H1 (cell line): ENCODE results near the gene GPR65.

Source experiments
- MAX ChIP-seq: IDR thresholded peaks from 2 replicates; pipeline ENCODE4 v1.6.1; 2012; ENCODE audit warnings: inconsistent platforms
- ZNF274 ChIP-seq: IDR thresholded peaks from 2 replicates; pipeline ENCODE4 v1.7.0; 2012; ENCODE audit warnings: low read length, borderline replicate concordance; ENCODE audit errors: extremely low read depth

GRCh38 chr14:88007608-88008007 is 2.7 kb downstream of the GPR65 start:
- no peak for TF ChIP-seq MAX
- no peak for TF ChIP-seq ZNF274
